ENCODE results near the gene ARHGAP45.

ARHGAP45 gene

DNA sequence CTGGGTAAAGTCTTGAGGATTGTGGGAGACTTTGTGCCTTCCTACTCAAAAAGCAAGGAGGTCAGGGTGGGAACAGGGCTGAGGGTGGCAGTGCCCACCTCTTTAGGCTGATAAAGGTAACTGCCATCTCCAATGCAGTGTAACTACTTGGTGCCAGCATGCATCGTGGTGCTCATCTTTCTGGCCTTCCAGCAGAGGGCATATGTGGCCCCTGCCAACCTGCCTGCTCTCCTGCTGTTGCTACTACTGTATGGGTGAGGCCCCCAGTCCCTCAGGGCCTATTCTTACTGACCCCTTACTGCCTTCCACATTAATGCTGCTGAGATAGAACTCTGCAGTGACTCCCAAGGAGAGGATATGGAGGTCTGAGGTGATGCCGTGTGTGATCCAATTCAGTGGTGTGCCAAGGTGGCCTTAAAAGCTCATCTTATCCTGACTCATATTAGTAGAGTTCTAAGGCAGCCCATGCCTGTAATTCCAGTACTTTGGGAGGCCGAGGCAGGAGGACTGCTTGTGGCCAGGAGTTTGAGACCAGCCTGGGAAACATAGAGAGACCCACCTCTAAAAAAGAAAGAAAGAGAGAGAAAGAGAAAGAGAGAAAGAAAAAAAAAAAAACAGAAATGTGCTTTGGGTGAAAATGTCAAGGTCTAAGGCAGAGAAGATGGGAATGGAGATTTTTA, 9.7 kb upstream of the ARHGAP45 start:
- DNase-seq = no peak

- DNase-seq = no peak
These were observed 8.9 kb upstream of the ARHGAP45 start for GRCh38 chr19:1058112-1058511.

DNA sequence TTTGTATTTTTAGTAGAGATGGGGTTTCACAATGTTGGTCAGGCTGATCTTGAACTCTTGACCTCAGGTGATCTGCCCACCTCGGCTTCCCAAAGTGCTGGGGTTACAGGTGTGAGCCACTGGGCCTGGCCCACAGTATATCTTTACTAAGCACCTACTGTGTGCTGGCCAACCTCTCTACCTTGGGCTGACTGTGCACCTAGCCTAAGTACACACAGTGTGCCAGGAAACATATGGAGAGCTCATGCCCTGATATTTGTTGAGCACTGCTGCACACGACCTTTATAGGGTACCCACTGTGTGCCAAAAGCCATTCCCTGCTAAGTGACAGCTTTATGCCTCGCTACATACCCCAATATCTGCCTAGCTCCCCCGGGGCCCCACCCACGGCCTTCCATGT, 6.3 kb upstream of the ARHGAP45 start:
- DNase-seq = no peak

- no peak for DNase-seq
These were observed 5.0 kb upstream of the ARHGAP45 start for GRCh38 chr19:1061987-1062386.

GRCh38 chr19:1062387-1063029, 4.5 kb upstream of the ARHGAP45 start:
- DNase-seq = no peak

GRCh38 chr19:1063030-1063908, 3.7 kb upstream of the ARHGAP45 start:
- DNase-seq = no peak

DNA sequence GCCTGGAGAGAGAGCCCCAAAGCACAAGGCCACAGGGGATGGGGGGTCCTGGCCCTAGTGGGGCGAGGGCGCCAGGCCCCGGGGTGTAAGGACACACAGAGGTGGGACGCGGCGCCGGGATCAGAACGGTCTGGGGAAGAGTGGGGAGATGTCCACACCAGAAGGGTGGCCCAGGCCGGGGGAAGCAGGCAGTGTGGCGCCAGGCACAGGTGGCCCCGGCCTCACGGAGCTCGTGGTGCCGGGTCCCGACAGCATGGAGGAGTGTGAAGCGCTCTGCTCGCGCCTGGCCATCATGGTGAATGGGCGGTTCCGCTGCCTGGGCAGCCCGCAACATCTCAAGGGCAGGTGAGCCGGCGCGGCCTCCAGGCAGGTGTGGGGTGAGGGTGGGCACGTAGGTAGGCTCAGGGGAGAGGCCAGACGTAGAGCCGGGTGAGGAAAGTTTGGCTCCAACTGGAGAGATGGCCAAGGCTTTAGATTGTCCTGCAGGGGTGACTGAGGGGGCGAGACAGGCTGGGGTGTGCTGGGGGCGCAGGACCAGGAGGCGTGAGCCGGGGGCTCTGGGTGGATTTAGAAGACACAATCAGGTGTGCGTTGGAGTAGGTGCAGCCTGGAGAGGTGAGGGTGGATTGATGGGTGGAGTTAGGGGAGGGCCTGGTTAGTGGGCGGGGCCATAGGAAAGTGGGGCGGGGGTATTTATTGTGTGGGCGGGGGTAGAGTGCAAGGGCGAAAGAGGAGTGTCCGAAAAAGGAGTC, 2.9 kb upstream of the ARHGAP45 start:
- DNase-seq = no peak

- no peak for DNase-seq
These were observed 2.0 kb upstream of the ARHGAP45 start for GRCh38 chr19:1064661-1065605.

DNA sequence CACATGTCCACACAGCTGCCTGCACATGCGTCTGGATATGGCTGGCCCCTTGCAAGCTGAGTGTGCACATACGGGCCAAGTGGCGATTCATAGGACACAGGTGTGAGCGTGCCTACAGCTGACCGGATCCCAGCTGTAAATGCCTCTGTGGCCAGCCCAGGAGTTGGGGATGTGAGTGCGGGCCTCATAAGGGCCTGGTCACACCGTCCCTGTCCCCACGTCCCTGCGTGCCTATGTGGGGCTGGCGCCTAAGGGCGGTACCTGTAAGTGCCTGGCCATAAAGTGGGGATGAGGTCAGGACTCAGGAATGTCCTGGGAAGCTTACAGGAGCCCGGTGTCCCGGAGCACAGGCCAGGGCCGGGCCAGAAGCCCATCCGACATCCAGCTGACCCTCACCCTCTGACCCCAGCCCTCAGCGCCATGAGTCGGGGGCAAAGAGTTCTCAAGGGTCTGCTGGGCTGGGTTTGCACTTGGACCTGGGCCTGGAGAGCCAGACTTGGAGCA, 1.3 kb upstream of the ARHGAP45 start:
- no peak for DNase-seq

- no peak for DNase-seq
These were observed 668 bp upstream of the ARHGAP45 start for GRCh38 chr19:1066251-1066747.

DNA sequence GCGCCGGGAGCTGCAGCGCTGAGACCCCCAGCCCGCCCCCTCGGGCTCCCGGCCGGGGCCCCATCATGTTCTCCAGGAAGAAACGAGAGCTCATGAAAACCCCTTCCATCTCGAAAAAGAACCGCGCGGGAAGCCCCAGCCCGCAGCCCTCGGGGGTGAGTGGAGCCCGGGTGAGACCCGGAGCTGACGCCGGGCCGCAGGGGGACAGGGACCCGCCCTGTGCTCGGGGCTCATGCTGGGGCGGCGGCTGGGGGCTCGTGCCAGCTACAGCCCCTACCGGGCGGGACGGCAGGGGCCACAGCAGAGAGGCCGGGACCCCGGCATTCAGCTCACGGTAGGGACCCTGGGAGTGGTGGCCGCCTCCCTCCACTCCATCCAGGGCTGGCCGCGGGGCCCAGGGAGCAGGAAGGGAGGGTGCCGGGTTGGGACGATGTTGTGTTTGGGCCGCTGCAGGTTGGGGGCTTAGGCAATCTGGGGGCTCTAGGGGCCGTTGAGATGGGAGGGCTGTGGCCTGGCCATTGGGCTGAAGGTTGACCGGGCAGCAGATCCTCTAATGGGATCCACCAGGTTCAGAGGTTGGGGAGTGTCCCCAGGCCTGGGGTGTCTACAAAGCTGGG, 482 bp downstream of the ARHGAP45 start:
- no peak for DNase-seq

DNA sequence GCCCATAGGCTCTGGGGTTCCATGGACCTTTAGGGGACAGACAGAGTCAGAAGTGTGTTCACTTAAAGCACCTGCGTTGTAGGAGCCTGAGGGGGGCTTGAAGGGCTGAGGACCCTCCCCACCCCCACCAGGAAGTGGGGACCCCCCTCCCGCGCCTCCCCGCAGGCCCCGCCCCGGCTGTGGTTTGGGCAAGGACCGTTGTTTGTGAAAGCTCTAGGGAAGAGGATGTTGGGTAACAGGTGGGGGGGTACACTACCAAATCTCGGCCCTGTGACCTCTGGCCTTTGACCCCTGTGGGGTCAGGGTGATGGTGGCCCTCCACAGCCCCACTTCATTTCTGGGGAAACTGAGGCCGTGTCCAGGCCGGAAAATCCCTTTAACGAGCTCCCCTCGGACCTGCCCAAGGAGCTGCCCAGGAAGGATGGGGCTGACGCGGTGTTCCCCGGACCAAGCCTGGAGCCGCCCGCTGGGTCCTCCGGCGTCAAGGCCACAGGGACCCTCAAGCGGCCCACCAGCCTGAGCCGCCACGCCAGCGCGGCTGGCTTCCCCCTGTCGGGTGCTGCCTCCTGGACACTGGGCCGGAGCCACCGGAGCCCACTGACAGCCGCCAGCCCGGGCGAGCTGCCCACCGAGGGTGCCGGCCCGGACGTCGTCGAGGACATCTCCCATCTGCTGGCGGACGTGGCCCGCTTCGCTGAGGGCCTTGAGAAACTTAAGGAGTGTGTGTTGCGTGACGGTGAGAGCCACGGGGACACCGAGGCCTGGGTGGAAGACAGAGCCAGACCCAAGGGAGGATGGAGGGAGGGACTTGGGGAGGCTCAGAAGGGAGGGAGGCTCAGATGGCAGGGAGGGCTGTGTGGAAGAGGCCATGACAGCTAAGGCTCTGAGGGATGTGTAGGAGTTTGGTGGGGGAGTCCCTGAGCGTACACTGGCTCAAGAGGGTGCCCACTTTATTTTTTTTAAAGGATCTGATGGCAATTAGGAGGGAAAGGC, 1.3 kb downstream of the ARHGAP45 start:
- no peak for DNase-seq

GRCh38 chr19:1069009-1069779, 2.2 kb downstream of the ARHGAP45 start:
- no peak for DNase-seq

DNA sequence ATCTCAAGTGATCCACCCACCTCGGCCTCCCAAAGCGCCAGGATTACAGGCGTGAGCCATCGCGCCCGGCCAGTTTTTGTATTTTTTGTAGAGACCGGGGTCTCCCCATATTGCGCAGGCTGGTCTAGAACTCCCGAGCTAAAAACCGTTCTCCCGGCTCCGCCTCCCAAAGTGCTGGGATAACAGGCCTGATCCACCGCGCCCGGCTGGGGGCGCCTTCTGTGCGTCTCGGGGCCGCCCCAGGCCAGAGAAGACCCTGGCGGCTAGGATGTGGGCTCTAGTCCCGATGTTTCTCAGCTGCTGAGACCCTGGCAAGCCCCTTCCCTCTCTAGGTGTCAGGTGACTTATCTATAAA, 3.6 kb downstream of the ARHGAP45 start:
- no peak for DNase-seq

DNA sequence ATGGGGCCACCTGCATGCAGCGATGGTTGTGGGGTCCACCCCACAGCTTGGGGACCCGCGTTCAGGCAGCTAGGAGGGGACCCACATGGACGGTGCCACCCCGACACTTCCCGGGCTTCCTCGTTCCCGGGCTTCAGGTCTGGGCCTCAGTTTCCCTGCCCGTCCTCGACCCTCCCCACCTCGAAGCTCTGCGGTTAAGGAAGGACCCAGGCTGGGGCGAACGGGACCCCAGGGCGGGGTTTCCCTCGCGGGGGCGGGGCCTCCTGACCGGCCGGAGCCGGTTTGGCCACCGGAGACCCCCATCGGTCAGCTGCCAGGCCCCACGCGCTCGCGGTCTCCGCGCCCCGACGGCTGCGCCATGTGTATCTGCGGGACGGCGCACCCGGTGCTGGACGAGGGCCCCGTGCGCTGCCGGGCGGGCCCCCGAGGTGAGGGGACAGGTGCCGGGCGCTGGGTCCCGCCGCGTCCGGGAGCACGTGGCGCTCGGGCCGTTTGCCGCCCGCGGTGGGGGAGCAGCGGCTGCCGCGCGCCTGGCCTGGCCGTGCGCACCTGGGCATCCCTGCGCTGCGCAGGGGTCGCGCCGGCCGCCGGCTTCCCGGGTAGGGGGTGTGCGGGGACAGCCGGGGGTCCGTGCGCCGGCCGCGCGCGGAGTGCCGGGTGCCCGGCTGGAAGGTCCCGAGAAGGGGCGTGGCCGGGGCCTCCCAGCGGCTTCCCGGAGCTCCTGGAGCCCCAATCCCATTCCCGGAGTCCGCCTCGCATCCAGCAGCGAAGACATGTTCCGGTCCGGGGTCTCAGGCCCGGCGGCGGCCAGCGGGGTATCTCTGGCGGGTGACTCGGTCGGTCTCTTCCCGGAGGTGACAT, 4.2 kb downstream of the ARHGAP45 start:
- no peak for DNase-seq

GRCh38 chr19:1072371-1073015, 5.5 kb downstream of the ARHGAP45 start:
- DNase-seq = no peak
